HEK293 (cell line): ENCODE results near the gene MDM4.
A peak's percentile ranks its signal among the peaks of the same experiment; 100 is the strongest.

Experiments
- KLF10 ChIP-seq: fragments of 450-650 bp; IDR thresholded peaks from 2 replicates; pipeline ENCODE4 v1.5.1; 2018; ENCODE audit warnings: missing biosample characterization, mild to moderate bottlenecking, missing genetic modification characterization
- SCRT1 ChIP-seq: fragments of 450-650 bp; formaldehyde crosslinking; IDR thresholded peaks from 2 replicates; pipeline ENCODE4 v1.5.1; 2016; ENCODE audit warnings: missing biosample characterization, missing genetic modification characterization, borderline replicate concordance
- ZFHX2 ChIP-seq: fragments of 450-650 bp; formaldehyde crosslinking; conservative IDR thresholded peaks from 2 replicates; pipeline ENCODE4 v1.5.1; 2016; ENCODE audit warnings: missing biosample characterization, missing genetic modification characterization
- ZFP3 ChIP-seq: fragments of 450-650 bp; formaldehyde crosslinking; IDR thresholded peaks from 2 replicates; pipeline ENCODE4 v1.5.1; 2016; ENCODE audit warnings: low read depth, missing biosample characterization, missing genetic modification characterization
- ZFP69B ChIP-seq: fragments of 450-650 bp; formaldehyde crosslinking; IDR thresholded peaks from 2 replicates; pipeline ENCODE4 v1.5.1; 2016; ENCODE audit warnings: missing biosample characterization, missing genetic modification characterization
- ZNF175 ChIP-seq: fragments of 450-650 bp; formaldehyde crosslinking; IDR thresholded peaks from 2 replicates; pipeline ENCODE4 v1.5.1; 2016; ENCODE audit warnings: missing biosample characterization, missing genetic modification characterization
- ZNF214 ChIP-seq: fragments of 450-650 bp; formaldehyde crosslinking; IDR thresholded peaks from 2 replicates; pipeline ENCODE4 v1.5.1; 2017; ENCODE audit warnings: missing biosample characterization, mild to moderate bottlenecking, missing genetic modification characterization, borderline replicate concordance
- ZNF223 ChIP-seq: fragments of 450-650 bp; formaldehyde crosslinking; IDR thresholded peaks from 2 replicates; pipeline ENCODE4 v1.5.1; 2016; ENCODE audit warnings: missing biosample characterization, missing genetic modification characterization
- ZNF324 ChIP-seq: fragments of 450-650 bp; formaldehyde crosslinking; IDR thresholded peaks from 2 replicates; pipeline ENCODE4 v1.5.1; 2016; ENCODE audit warnings: missing biosample characterization, missing genetic modification characterization
- ZNF544 ChIP-seq: fragments of 450-650 bp; formaldehyde crosslinking; IDR thresholded peaks from 2 replicates; pipeline ENCODE4 v1.5.0; 2017; ENCODE audit warnings: missing biosample characterization, missing genetic modification characterization
- ZNF558 ChIP-seq: fragments of 450-650 bp; formaldehyde crosslinking; IDR thresholded peaks from 2 replicates; pipeline ENCODE4 v1.5.1; 2016; ENCODE audit warnings: missing biosample characterization, missing genetic modification characterization
- ZNF629 ChIP-seq: fragments of 450-650 bp; formaldehyde crosslinking; IDR thresholded peaks from 2 replicates; pipeline ENCODE4 v1.5.1; 2017; ENCODE audit warnings: missing biosample characterization, missing genetic modification characterization
- ZNF664 ChIP-seq: fragments of 450-650 bp; formaldehyde crosslinking; IDR thresholded peaks from 2 replicates; pipeline ENCODE4 v1.5.1; 2016; ENCODE audit warnings: missing biosample characterization, missing genetic modification characterization
- ZNF785 ChIP-seq: fragments of 450-650 bp; formaldehyde crosslinking; IDR thresholded peaks from 2 replicates; pipeline ENCODE4 v1.5.1; 2016; ENCODE audit warnings: missing biosample characterization, missing genetic modification characterization
- ZNF791 ChIP-seq: fragments of 450-650 bp; formaldehyde crosslinking; IDR thresholded peaks from 2 replicates; pipeline ENCODE4 v1.5.1; 2016; ENCODE audit warnings: missing biosample characterization, missing genetic modification characterization
- TF ChIP-seq, protein P1 (sequence below): fragments of 450-650 bp; formaldehyde crosslinking; IDR thresholded peaks from 2 replicates; pipeline ENCODE4 v1.5.1; 2016; ENCODE audit warnings: missing biosample characterization, missing genetic modification characterization, borderline replicate concordance
- TF ChIP-seq, protein P2 (sequence below): fragments of 450-650 bp; formaldehyde crosslinking; IDR thresholded peaks from 2 replicates; pipeline ENCODE4 v1.5.1; 2017; ENCODE audit warnings: missing biosample characterization, missing genetic modification characterization
- TF ChIP-seq, protein P3 (sequence below): fragments of 450-650 bp; formaldehyde crosslinking; IDR thresholded peaks from 2 replicates; pipeline ENCODE4 v1.5.1; 2016; ENCODE audit warnings: missing biosample characterization, missing genetic modification characterization
- TF ChIP-seq, protein P4 (sequence below): fragments of 450-650 bp; formaldehyde crosslinking; IDR thresholded peaks from 2 replicates; pipeline ENCODE4 v1.5.1; 2016; ENCODE audit warnings: missing biosample characterization, missing genetic modification characterization, low read depth
- TF ChIP-seq, protein P5 (sequence below): sonication (generic); formaldehyde crosslinking; IDR thresholded peaks from 2 replicates; pipeline ENCODE4 v1.8.1; 2022; ENCODE audit warnings: mild to moderate bottlenecking, moderate library complexity, missing genetic modification reagents
- TF ChIP-seq, protein P6 (sequence below): fragments of 450-650 bp; formaldehyde crosslinking; IDR thresholded peaks from 2 replicates; pipeline ENCODE4 v1.5.1; 2016; ENCODE audit warnings: missing biosample characterization, missing genetic modification characterization
- TF ChIP-seq, protein P7 (sequence below): fragments of 450-650 bp; formaldehyde crosslinking; IDR thresholded peaks from 2 replicates; pipeline ENCODE4 v1.5.1; 2016; ENCODE audit warnings: missing biosample characterization, missing genetic modification characterization

MDM4 gene

DNA sequence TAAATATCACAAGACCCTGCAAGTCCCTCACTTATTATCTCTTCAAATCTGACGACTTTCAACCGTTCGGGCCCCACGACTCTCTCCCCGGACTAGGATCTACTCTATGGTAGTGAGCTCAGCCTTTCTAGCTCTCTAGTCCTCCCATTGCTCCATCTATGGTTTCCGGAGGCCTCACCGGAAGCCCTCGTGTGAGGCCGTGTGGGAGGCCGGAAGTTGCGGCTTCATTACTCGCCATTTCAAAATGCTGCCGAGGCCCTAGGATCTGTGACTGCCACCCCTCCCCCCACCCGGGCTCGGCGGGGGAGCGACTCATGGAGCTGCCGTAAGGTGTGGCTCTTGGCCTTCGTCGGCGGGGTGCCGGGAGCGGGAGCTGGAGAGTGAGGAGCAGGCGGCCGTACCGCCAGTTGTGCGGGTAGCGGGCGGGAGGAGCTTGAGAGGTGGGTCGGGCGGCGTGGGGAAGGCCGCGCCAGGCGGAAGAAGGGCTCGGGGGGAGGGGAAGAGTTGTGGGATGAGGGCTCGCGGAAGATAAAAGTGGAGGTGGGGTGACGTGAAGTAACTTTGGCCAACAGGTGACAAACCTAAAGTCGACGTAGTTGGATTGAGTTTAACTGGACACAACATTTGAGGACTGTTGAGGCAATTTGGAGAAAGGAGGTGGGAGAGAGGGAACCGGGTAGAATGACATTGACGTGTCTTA, at the start of gene MDM4 (continued):
- TF ChIP-seq, protein P1, sequence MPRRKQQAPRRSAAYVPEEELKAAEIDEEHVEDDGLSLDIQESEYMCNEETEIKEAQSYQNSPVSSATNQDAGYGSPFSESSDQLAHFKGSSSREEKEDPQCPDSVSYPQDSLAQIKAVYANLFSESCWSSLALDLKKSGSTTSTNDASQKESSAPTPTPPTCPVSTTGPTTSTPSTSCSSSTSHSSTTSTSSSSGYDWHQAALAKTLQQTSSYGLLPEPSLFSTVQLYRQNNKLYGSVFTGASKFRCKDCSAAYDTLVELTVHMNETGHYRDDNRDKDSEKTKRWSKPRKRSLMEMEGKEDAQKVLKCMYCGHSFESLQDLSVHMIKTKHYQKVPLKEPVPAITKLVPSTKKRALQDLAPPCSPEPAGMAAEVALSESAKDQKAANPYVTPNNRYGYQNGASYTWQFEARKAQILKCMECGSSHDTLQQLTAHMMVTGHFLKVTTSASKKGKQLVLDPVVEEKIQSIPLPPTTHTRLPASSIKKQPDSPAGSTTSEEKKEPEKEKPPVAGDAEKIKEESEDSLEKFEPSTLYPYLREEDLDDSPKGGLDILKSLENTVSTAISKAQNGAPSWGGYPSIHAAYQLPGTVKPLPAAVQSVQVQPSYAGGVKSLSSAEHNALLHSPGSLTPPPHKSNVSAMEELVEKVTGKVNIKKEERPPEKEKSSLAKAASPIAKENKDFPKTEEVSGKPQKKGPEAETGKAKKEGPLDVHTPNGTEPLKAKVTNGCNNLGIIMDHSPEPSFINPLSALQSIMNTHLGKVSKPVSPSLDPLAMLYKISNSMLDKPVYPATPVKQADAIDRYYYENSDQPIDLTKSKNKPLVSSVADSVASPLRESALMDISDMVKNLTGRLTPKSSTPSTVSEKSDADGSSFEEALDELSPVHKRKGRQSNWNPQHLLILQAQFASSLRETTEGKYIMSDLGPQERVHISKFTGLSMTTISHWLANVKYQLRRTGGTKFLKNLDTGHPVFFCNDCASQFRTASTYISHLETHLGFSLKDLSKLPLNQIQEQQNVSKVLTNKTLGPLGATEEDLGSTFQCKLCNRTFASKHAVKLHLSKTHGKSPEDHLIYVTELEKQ (tag by site-specific recombination) = 0 out of 2 replicates have a peak, but pooled peaks have one; percentile 46
- TF ChIP-seq KLF10 (tag by site-specific recombination) = peak; percentile 52
- TF ChIP-seq, protein P2, sequence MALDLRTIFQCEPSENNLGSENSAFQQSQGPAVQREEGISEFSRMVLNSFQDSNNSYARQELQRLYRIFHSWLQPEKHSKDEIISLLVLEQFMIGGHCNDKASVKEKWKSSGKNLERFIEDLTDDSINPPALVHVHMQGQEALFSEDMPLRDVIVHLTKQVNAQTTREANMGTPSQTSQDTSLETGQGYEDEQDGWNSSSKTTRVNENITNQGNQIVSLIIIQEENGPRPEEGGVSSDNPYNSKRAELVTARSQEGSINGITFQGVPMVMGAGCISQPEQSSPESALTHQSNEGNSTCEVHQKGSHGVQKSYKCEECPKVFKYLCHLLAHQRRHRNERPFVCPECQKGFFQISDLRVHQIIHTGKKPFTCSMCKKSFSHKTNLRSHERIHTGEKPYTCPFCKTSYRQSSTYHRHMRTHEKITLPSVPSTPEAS (tag by site-specific recombination) = peak; percentile 41; the same call in 1 of the 2 replicates
- peak; percentile 53; the same call in 1 of the 2 replicates for TF ChIP-seq ZNF223
- no peak for TF ChIP-seq ZFP3 (tag by site-specific recombination)
- TF ChIP-seq, protein P3, sequence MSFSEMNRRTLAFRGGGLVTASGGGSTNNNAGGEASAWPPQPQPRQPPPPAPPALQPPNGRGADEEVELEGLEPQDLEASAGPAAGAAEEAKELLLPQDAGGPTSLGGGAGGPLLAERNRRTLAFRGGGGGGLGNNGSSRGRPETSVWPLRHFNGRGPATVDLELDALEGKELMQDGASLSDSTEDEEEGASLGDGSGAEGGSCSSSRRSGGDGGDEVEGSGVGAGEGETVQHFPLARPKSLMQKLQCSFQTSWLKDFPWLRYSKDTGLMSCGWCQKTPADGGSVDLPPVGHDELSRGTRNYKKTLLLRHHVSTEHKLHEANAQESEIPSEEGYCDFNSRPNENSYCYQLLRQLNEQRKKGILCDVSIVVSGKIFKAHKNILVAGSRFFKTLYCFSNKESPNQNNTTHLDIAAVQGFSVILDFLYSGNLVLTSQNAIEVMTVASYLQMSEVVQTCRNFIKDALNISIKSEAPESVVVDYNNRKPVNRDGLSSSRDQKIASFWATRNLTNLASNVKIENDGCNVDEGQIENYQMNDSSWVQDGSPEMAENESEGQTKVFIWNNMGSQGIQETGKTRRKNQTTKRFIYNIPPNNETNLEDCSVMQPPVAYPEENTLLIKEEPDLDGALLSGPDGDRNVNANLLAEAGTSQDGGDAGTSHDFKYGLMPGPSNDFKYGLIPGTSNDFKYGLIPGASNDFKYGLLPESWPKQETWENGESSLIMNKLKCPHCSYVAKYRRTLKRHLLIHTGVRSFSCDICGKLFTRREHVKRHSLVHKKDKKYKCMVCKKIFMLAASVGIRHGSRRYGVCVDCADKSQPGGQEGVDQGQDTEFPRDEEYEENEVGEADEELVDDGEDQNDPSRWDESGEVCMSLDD = peak; percentile 64; the same call in 1 of the 2 replicates
- TF ChIP-seq ZNF664 (tag by site-specific recombination) = no peak
- TF ChIP-seq ZFP69B (tag by site-specific recombination) = peak; percentile 65; the same call in 1 of the 2 replicates
- TF ChIP-seq SCRT1 (tag by site-specific recombination) = peak; percentile 91
- TF ChIP-seq, protein P4, sequence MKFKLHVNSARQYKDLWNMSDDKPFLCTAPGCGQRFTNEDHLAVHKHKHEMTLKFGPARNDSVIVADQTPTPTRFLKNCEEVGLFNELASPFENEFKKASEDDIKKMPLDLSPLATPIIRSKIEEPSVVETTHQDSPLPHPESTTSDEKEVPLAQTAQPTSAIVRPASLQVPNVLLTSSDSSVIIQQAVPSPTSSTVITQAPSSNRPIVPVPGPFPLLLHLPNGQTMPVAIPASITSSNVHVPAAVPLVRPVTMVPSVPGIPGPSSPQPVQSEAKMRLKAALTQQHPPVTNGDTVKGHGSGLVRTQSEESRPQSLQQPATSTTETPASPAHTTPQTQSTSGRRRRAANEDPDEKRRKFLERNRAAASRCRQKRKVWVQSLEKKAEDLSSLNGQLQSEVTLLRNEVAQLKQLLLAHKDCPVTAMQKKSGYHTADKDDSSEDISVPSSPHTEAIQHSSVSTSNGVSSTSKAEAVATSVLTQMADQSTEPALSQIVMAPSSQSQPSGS (tag by site-specific recombination) = peak; percentile 2; the same call in 1 of the 2 replicates
- TF ChIP-seq, protein P5, sequence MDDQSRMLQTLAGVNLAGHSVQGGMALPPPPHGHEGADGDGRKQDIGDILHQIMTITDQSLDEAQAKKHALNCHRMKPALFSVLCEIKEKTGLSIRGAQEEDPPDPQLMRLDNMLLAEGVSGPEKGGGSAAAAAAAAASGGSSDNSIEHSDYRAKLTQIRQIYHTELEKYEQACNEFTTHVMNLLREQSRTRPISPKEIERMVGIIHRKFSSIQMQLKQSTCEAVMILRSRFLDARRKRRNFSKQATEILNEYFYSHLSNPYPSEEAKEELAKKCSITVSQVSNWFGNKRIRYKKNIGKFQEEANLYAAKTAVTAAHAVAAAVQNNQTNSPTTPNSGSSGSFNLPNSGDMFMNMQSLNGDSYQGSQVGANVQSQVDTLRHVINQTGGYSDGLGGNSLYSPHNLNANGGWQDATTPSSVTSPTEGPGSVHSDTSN (CRISPR knock-in tag) = 0 out of 2 replicates have a peak, but pooled peaks have one; percentile 54
- TF ChIP-seq ZNF629 (tag by site-specific recombination) = peak; percentile 92
- TF ChIP-seq ZNF324 = peak; percentile 94; the same call in 1 of the 2 replicates
- no peak for TF ChIP-seq ZNF544 (tag by site-specific recombination)
- TF ChIP-seq, protein P6, sequence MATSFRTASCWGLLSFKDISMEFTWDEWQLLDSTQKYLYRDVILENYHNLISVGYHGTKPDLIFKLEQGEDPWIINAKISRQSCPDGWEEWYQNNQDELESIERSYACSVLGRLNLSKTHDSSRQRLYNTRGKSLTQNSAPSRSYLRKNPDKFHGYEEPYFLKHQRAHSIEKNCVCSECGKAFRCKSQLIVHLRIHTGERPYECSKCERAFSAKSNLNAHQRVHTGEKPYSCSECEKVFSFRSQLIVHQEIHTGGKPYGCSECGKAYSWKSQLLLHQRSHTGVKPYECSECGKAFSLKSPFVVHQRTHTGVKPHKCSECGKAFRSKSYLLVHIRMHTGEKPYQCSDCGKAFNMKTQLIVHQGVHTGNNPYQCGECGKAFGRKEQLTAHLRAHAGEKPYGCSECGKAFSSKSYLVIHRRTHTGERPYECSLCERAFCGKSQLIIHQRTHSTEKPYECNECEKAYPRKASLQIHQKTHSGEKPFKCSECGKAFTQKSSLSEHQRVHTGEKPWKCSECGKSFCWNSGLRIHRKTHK (tag by site-specific recombination) = no peak
- no peak for TF ChIP-seq ZNF791 (tag by site-specific recombination)
- TF ChIP-seq ZNF558 (tag by site-specific recombination) = 0 out of 2 replicates have a peak, but pooled peaks have one; percentile 30
- no peak for TF ChIP-seq ZNF214 (tag by site-specific recombination)
- peak; percentile 43; the same call in 1 of the 2 replicates for TF ChIP-seq ZNF785
- TF ChIP-seq, protein P7, sequence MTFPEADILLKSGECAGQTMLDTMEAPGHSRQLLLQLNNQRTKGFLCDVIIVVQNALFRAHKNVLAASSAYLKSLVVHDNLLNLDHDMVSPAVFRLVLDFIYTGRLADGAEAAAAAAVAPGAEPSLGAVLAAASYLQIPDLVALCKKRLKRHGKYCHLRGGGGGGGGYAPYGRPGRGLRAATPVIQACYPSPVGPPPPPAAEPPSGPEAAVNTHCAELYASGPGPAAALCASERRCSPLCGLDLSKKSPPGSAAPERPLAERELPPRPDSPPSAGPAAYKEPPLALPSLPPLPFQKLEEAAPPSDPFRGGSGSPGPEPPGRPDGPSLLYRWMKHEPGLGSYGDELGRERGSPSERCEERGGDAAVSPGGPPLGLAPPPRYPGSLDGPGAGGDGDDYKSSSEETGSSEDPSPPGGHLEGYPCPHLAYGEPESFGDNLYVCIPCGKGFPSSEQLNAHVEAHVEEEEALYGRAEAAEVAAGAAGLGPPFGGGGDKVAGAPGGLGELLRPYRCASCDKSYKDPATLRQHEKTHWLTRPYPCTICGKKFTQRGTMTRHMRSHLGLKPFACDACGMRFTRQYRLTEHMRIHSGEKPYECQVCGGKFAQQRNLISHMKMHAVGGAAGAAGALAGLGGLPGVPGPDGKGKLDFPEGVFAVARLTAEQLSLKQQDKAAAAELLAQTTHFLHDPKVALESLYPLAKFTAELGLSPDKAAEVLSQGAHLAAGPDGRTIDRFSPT (tag by site-specific recombination) = no peak; the same call in 1 of the 2 replicates
- TF ChIP-seq ZFHX2 = peak; percentile 91
- no peak for TF ChIP-seq ZNF175 (tag by site-specific recombination)
